Measurements from ENCODE around the gene MAP7D1.

MAP7D1 gene

GRCh38 chr1:36118447-36119204, 37.3 kb upstream of the MAP7D1 start:
- Histone ChIP-seq H3K27me3 (ENCODE audit: control insufficient read depth, insufficient read depth, low read length) (peaks cover 10% of the 10 kb centered on the region), H3K9me3 (ENCODE audit: control insufficient read depth, insufficient read depth, low read length) (no peaks in the 10 kb centered on the region), H3K4me1 (ENCODE audit: control insufficient read depth, insufficient read depth, low read length) (peaks cover 3% of the 10 kb centered on the region), H3K9ac (ENCODE audit: low read depth, low read length) (no peak overlapping the region), H3K36me3 (ENCODE audit: control insufficient read depth, insufficient read depth, low read length) (no peaks in the 10 kb centered on the region), H3K4me3 (ENCODE audit: low read depth, low read length) (no peak overlapping the region)

GRCh38 chr1:36119456-36119855, 36.5 kb upstream of the MAP7D1 start:
- peaks cover 18% of the 10 kb centered on the region for H3K27me3 ChIP-seq (ENCODE audit: control insufficient read depth, insufficient read depth, low read length)
- no peak overlapping the region for H3K9ac ChIP-seq (ENCODE audit: low read depth, low read length)
- H3K9me3 ChIP-seq (ENCODE audit: control insufficient read depth, insufficient read depth, low read length), result no peaks in the 10 kb centered on the region
- peaks cover 3% of the 10 kb centered on the region for H3K4me1 ChIP-seq (ENCODE audit: control insufficient read depth, insufficient read depth, low read length)
- H3K36me3 ChIP-seq (ENCODE audit: control insufficient read depth, insufficient read depth, low read length), result no peaks in the 10 kb centered on the region
- H3K4me3 ChIP-seq (ENCODE audit: low read depth, low read length), result no peak overlapping the region

- no peak overlapping the region for H3K9ac ChIP-seq (ENCODE audit: low read depth, low read length)
- H3K4me3 ChIP-seq (ENCODE audit: low read depth, low read length), result no peak overlapping the region
- H3K36me3 ChIP-seq (ENCODE audit: control insufficient read depth, insufficient read depth, low read length), result no peaks in the 10 kb centered on the region
- no peaks in the 10 kb centered on the region for H3K9me3 ChIP-seq (ENCODE audit: control insufficient read depth, insufficient read depth, low read length)
- peaks cover 33% of the 10 kb centered on the region for H3K27me3 ChIP-seq (ENCODE audit: control insufficient read depth, insufficient read depth, low read length)
- peaks cover 3% of the 10 kb centered on the region for H3K4me1 ChIP-seq (ENCODE audit: control insufficient read depth, insufficient read depth, low read length)
Observed at GRCh38 chr1:36122062-36123030, 33.6 kb upstream of the MAP7D1 start.

GRCh38 chr1:36123356-36123755, 32.6 kb upstream of the MAP7D1 start:
- Histone ChIP-seq H3K27me3 (ENCODE audit: control insufficient read depth, insufficient read depth, low read length) (peaks cover 33% of the 10 kb centered on the region), H3K36me3 (ENCODE audit: control insufficient read depth, insufficient read depth, low read length) (no peaks in the 10 kb centered on the region), H3K4me1 (ENCODE audit: control insufficient read depth, insufficient read depth, low read length) (no peaks in the 10 kb centered on the region), H3K9ac (ENCODE audit: low read depth, low read length) (no peak overlapping the region), H3K9me3 (ENCODE audit: control insufficient read depth, insufficient read depth, low read length) (no peaks in the 10 kb centered on the region), H3K4me3 (ENCODE audit: low read depth, low read length) (no peak overlapping the region)

GRCh38 chr1:36124404-36125128, 31.4 kb upstream of the MAP7D1 start:
- no peak overlapping the region for H3K9ac ChIP-seq (ENCODE audit: low read depth, low read length)
- H3K36me3 ChIP-seq (ENCODE audit: control insufficient read depth, insufficient read depth, low read length), result no peaks in the 10 kb centered on the region
- no peaks in the 10 kb centered on the region for H3K4me1 ChIP-seq (ENCODE audit: control insufficient read depth, insufficient read depth, low read length)
- H3K4me3 ChIP-seq (ENCODE audit: low read depth, low read length), result peak overlapping the region; percentile 45
- peaks cover 33% of the 10 kb centered on the region for H3K27me3 ChIP-seq (ENCODE audit: control insufficient read depth, insufficient read depth, low read length)
- no peaks in the 10 kb centered on the region for H3K9me3 ChIP-seq (ENCODE audit: control insufficient read depth, insufficient read depth, low read length)

GRCh38 chr1:36125129-36125991, 30.6 kb upstream of the MAP7D1 start, which contains the start of gene COL8A2:
Gene COL8A2, minus strand, starts transcription at chr1:36125222. Its CDS starts 24,980 bp downstream, at chr1:36100242.
- H3K9ac ChIP-seq (ENCODE audit: low read depth, low read length), result no peak within 1 kb of the TSS
- peaks cover 33% of the 10 kb centered on the region for H3K27me3 ChIP-seq (ENCODE audit: control insufficient read depth, insufficient read depth, low read length)
- H3K4me3 ChIP-seq (ENCODE audit: low read depth, low read length), result peak within 1 kb of the TSS; percentile 64
- H3K9me3 ChIP-seq (ENCODE audit: control insufficient read depth, insufficient read depth, low read length), result no peaks in the 10 kb centered on the region
- no peaks in the 10 kb centered on the region for H3K4me1 ChIP-seq (ENCODE audit: control insufficient read depth, insufficient read depth, low read length)
- H3K36me3 ChIP-seq (ENCODE audit: control insufficient read depth, insufficient read depth, low read length), result no peaks in the 10 kb centered on the region

- H3K36me3 ChIP-seq (ENCODE audit: control insufficient read depth, insufficient read depth, low read length), result no peaks in the 10 kb centered on the region
- no peak overlapping the region for H3K4me3 ChIP-seq (ENCODE audit: low read depth, low read length)
- no peaks in the 10 kb centered on the region for H3K4me1 ChIP-seq (ENCODE audit: control insufficient read depth, insufficient read depth, low read length)
- H3K27me3 ChIP-seq (ENCODE audit: control insufficient read depth, insufficient read depth, low read length), result peaks cover 33% of the 10 kb centered on the region
- no peak overlapping the region for H3K9ac ChIP-seq (ENCODE audit: low read depth, low read length)
- H3K9me3 ChIP-seq (ENCODE audit: control insufficient read depth, insufficient read depth, low read length), result no peaks in the 10 kb centered on the region
Observed at GRCh38 chr1:36126005-36126716, 29.8 kb upstream of the MAP7D1 start.

GRCh38 chr1:36126797-36127500, 29.0 kb upstream of the MAP7D1 start:
- H3K27me3 ChIP-seq (ENCODE audit: control insufficient read depth, insufficient read depth, low read length), result peaks cover 33% of the 10 kb centered on the region
- no peaks in the 10 kb centered on the region for H3K9me3 ChIP-seq (ENCODE audit: control insufficient read depth, insufficient read depth, low read length)
- no peaks in the 10 kb centered on the region for H3K4me1 ChIP-seq (ENCODE audit: control insufficient read depth, insufficient read depth, low read length)
- no peak overlapping the region for H3K4me3 ChIP-seq (ENCODE audit: low read depth, low read length)
- H3K36me3 ChIP-seq (ENCODE audit: control insufficient read depth, insufficient read depth, low read length), result no peaks in the 10 kb centered on the region
- no peak overlapping the region for H3K9ac ChIP-seq (ENCODE audit: low read depth, low read length)

GRCh38 chr1:36128126-36128904, 27.6 kb upstream of the MAP7D1 start:
- H3K36me3 ChIP-seq (ENCODE audit: control insufficient read depth, insufficient read depth, low read length), result no peaks in the 10 kb centered on the region
- H3K27me3 ChIP-seq (ENCODE audit: control insufficient read depth, insufficient read depth, low read length), result peaks cover 27% of the 10 kb centered on the region
- no peak overlapping the region for H3K4me3 ChIP-seq (ENCODE audit: low read depth, low read length)
- H3K9ac ChIP-seq (ENCODE audit: low read depth, low read length), result no peak overlapping the region
- no peaks in the 10 kb centered on the region for H3K9me3 ChIP-seq (ENCODE audit: control insufficient read depth, insufficient read depth, low read length)
- H3K4me1 ChIP-seq (ENCODE audit: control insufficient read depth, insufficient read depth, low read length), result no peaks in the 10 kb centered on the region

GRCh38 chr1:36128905-36129206, 27.1 kb upstream of the MAP7D1 start:
- Histone ChIP-seq H3K36me3 (ENCODE audit: control insufficient read depth, insufficient read depth, low read length) (no peaks in the 10 kb centered on the region), H3K4me1 (ENCODE audit: control insufficient read depth, insufficient read depth, low read length) (no peaks in the 10 kb centered on the region), H3K27me3 (ENCODE audit: control insufficient read depth, insufficient read depth, low read length) (peaks cover 21% of the 10 kb centered on the region), H3K9ac (ENCODE audit: low read depth, low read length) (no peak overlapping the region), H3K9me3 (ENCODE audit: control insufficient read depth, insufficient read depth, low read length) (no peaks in the 10 kb centered on the region), H3K4me3 (ENCODE audit: low read depth, low read length) (no peak overlapping the region)
